Measurements from ENCODE around the gene POU2F3.

POU2F3 gene

DNA sequence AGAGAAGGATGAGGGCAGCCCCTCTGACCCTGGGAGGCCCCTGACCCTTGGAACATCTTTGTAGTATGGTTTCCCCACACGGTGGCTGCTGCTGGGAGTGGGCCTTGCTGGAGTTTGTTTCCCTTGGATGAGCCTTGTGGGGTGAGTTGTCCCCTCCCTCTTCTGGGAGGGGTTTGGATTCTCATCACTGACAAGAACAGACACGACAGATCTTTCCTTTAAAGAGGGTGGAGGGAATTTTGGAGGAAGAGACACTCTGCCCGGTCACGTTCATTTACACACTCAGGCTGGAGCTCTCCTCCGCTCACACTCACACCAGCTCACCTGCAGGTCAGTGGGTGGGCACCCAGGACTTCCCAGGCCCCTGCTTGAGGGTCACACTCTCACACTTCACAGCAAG, 31.7 kb downstream of the POU2F3 start:
- H3K9me3 ChIP-seq (ENCODE audit: control insufficient read depth, insufficient read depth, low read depth, low read length): no peaks in the 10 kb centered on the region
- ChIA-PET POLR2A (no interaction called here), CTCF (no interaction called here)
- no peak overlapping the region for H3K4me3 ChIP-seq (ENCODE audit: low read depth, low read length)
- no peaks in the 10 kb centered on the region for H3K4me1 ChIP-seq (ENCODE audit: control insufficient read depth, insufficient read depth, low read length)
- H3K27ac ChIP-seq (ENCODE audit: extremely low read depth, low read depth, low read length): no peak overlapping the region
- no peaks in the 10 kb centered on the region for H3K36me3 ChIP-seq (ENCODE audit: control insufficient read depth in 2 of 2, insufficient read depth in 1 of 2, low read length in 2 of 2)
- TF ChIP-seq ZNF175 (tag by site-specific recombination; IDR thresholded peaks at IDR 0.05) (no peak), ZNF670 (tag by site-specific recombination; IDR thresholded peaks at IDR 0.05; ENCODE audit: low read depth) (no peak), ZNF324 (tag by site-specific recombination; IDR thresholded peaks at IDR 0.05) (no peak), ZNF768 (tag by site-specific recombination; IDR thresholded peaks at IDR 0.05) (no peak), ZNF426 (tag by site-specific recombination; IDR thresholded peaks at IDR 0.05) (no peak), ZFP41 (tag by site-specific recombination; IDR thresholded peaks at IDR 0.05; ENCODE audit: borderline replicate concordance) (no peak), ZNF274 (IDR thresholded peaks at IDR 0.05; ENCODE audit: low read length) (no peak), ZNF274 (tag by site-specific recombination; IDR thresholded peaks at IDR 0.05; ENCODE audit: borderline replicate concordance) (no peak), ZNF155 (tag by site-specific recombination; IDR thresholded peaks at IDR 0.05) (no peak), ZNF174 (tag by site-specific recombination; IDR thresholded peaks at IDR 0.05) (no peak), ZNF416 (tag by site-specific recombination; IDR thresholded peaks at IDR 0.05) (no peak), ZNF16 (tag by site-specific recombination; IDR thresholded peaks at IDR 0.05; ENCODE audit: low read depth) (no peak), ZNF292 (tag by site-specific recombination; IDR thresholded peaks at IDR 0.05; ENCODE audit: borderline replicate concordance, low read depth) (no peak), ZBTB48 (tag by site-specific recombination; IDR thresholded peaks at IDR 0.05) (no peak), FEZF1 (tag by site-specific recombination; IDR thresholded peaks at IDR 0.05) (no peak), ZNF530 (tag by site-specific recombination; IDR thresholded peaks at IDR 0.05; ENCODE audit: low read depth) (no peak), ZNF341 (tag by site-specific recombination; IDR thresholded peaks at IDR 0.05; ENCODE audit: low read depth) (no peak), ZNF266 (tag by site-specific recombination; IDR thresholded peaks at IDR 0.05; ENCODE audit: low read depth) (no peak), ZNF394 (tag by site-specific recombination; IDR thresholded peaks at IDR 0.05; ENCODE audit: borderline replicate concordance) (no peak)
- TF ChIP-seq, protein P1, sequence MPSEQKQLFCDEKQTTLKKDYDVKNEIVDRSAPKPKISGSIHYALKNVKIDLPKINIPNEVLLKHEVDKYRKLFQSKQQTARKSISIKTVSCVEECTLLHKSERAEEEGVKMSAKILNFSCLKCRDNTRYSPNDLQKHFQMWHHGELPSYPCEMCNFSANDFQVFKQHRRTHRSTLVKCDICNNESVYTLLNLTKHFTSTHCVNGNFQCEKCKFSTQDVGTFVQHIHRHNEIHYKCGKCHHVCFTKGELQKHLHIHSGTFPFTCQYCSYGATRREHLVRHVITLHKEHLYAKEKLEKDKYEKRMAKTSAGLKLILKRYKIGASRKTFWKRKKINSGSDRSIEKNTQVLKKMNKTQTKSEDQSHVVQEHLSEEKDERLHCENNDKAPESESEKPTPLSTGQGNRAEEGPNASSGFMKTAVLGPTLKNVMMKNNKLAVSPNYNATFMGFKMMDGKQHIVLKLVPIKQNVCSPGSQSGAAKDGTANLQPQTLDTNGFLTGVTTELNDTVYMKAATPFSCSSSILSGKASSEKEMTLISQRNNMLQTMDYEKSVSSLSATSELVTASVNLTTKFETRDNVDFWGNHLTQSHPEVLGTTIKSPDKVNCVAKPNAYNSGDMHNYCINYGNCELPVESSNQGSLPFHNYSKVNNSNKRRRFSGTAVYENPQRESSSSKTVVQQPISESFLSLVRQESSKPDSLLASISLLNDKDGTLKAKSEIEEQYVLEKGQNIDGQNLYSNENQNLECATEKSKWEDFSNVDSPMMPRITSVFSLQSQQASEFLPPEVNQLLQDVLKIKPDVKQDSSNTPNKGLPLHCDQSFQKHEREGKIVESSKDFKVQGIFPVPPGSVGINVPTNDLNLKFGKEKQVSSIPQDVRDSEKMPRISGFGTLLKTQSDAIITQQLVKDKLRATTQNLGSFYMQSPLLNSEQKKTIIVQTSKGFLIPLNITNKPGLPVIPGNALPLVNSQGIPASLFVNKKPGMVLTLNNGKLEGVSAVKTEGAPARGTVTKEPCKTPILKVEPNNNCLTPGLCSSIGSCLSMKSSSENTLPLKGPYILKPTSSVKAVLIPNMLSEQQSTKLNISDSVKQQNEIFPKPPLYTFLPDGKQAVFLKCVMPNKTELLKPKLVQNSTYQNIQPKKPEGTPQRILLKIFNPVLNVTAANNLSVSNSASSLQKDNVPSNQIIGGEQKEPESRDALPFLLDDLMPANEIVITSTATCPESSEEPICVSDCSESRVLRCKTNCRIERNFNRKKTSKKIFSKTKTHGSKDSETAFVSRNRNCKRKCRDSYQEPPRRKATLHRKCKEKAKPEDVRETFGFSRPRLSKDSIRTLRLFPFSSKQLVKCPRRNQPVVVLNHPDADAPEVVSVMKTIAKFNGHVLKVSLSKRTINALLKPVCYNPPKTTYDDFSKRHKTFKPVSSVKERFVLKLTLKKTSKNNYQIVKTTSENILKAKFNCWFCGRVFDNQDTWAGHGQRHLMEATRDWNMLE (tag by site-specific recombination; conservative IDR thresholded peaks at IDR 0.05; ENCODE audit: low read depth): no peak
- TF ChIP-seq, protein P2, sequence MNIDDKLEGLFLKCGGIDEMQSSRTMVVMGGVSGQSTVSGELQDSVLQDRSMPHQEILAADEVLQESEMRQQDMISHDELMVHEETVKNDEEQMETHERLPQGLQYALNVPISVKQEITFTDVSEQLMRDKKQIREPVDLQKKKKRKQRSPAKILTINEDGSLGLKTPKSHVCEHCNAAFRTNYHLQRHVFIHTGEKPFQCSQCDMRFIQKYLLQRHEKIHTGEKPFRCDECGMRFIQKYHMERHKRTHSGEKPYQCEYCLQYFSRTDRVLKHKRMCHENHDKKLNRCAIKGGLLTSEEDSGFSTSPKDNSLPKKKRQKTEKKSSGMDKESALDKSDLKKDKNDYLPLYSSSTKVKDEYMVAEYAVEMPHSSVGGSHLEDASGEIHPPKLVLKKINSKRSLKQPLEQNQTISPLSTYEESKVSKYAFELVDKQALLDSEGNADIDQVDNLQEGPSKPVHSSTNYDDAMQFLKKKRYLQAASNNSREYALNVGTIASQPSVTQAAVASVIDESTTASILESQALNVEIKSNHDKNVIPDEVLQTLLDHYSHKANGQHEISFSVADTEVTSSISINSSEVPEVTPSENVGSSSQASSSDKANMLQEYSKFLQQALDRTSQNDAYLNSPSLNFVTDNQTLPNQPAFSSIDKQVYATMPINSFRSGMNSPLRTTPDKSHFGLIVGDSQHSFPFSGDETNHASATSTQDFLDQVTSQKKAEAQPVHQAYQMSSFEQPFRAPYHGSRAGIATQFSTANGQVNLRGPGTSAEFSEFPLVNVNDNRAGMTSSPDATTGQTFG (tag by site-specific recombination; IDR thresholded peaks at IDR 0.05; ENCODE audit: borderline replicate concordance): no peak
